GM12878 (cell line): ENCODE results near the gene MN1. TPM values are rescaled to one million over a fixed set of nuclear protein-coding genes. Genes with fewer than 3 reads are reported as not detected.

Experiments
- EZH2 ChIP-seq: IDR thresholded peaks from 2 replicates; pipeline ENCODE4 v1.6.1; 2012; ENCODE audit warnings: low read depth, mild to moderate bottlenecking, control low read depth, inconsistent platforms, low read length, borderline replicate concordance; ENCODE audit not compliant: control insufficient read depth
- TCF3 ChIP-seq: IDR thresholded peaks from 2 replicates; pipeline ENCODE4 v1.6.1; 2012; ENCODE audit warnings: low read depth, mild to moderate bottlenecking, low read length, borderline replicate concordance; ENCODE audit not compliant: insufficient read depth
- YY1 ChIP-seq: IDR thresholded peaks from 2 replicates; pipeline ENCODE4 v1.6.1; 2011; ENCODE audit warnings: low read depth, mild to moderate bottlenecking, low read length
- polyA plus RNA-seq, 11 experiments: library from polyadenylated mRNA; depleted of rRNA in 4 of 11; unstranded in 6 of 11; stranded (reverse) in 5 of 11; fragments of >200 nt; fragmentation: Nextera tagmentation in 4 of 11; fragmentation: Illumina TruSeq in 1 of 11; extraction: Ambion mirVana in 4 of 11; extraction: Trizol in 1 of 11; gene quantifications; 1 replicate in 1 of 11; 2 replicates in 10 of 11; pipeline versions ENCODE4 v1.2.1 to v1.2.3, GENCODE V29; 2011 to 2016; ENCODE audit warnings: inconsistent platforms in 2 of 11, missing spikeins in 2 of 11, low read depth in 1 of 11
- total RNA-seq, 4 experiments: library from RNA; depleted of rRNA in 3 of 4; stranded (reverse); fragments of >200 nt in 3 of 4; fragmentation: Illumina TruSeq in 1 of 4; extraction: Trizol in 1 of 4; gene quantifications; 2 replicates each; pipeline versions ENCODE4 v1.2.1 to v1.2.3, GENCODE V29; 2013 to 2021
- TF ChIP-seq, protein P1 (sequence below): fragments of 450-650 bp; formaldehyde crosslinking; IDR thresholded peaks from 2 replicates; pipeline ENCODE4 v1.4.0; 2020; ENCODE audit warnings: mild to moderate bottlenecking, moderate library complexity
- TF ChIP-seq, protein P2 (sequence below): fragments of 450-650 bp; formaldehyde crosslinking; IDR thresholded peaks from 2 replicates; pipeline ENCODE4 v1.5.0; 2022; ENCODE audit warnings: mild to moderate bottlenecking, missing genetic modification characterization

MN1 gene
- total and polyA plus RNA-seq, 10 of the 15 experiments (the other 5 are each of a cell fraction or from before 2014, with no cell fraction given) = under 0.01 to 0.24 (median 0.03) TPM; not detected in 3

DNA sequence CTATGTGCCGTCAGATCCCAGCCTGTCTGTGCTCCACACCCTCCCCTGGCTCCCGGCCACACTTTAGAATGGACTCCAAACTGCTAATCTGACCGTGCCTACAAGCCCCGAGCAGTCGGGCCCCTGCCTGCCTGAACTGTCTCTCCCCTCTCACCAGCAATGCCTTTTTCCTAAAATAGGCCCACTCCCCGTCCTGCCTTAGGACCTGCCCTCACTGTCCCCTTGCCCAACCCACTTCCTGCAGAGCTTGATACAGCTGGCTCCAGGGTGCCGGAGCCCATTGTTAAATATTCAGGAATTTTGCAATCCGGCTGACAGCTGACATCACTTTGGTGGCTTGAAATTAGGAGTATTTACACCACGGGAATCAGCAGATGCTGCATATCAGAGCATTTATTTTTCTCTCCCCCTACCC lies 21.4 kb downstream of the MN1 start (continued):
- TF ChIP-seq, protein P1, sequence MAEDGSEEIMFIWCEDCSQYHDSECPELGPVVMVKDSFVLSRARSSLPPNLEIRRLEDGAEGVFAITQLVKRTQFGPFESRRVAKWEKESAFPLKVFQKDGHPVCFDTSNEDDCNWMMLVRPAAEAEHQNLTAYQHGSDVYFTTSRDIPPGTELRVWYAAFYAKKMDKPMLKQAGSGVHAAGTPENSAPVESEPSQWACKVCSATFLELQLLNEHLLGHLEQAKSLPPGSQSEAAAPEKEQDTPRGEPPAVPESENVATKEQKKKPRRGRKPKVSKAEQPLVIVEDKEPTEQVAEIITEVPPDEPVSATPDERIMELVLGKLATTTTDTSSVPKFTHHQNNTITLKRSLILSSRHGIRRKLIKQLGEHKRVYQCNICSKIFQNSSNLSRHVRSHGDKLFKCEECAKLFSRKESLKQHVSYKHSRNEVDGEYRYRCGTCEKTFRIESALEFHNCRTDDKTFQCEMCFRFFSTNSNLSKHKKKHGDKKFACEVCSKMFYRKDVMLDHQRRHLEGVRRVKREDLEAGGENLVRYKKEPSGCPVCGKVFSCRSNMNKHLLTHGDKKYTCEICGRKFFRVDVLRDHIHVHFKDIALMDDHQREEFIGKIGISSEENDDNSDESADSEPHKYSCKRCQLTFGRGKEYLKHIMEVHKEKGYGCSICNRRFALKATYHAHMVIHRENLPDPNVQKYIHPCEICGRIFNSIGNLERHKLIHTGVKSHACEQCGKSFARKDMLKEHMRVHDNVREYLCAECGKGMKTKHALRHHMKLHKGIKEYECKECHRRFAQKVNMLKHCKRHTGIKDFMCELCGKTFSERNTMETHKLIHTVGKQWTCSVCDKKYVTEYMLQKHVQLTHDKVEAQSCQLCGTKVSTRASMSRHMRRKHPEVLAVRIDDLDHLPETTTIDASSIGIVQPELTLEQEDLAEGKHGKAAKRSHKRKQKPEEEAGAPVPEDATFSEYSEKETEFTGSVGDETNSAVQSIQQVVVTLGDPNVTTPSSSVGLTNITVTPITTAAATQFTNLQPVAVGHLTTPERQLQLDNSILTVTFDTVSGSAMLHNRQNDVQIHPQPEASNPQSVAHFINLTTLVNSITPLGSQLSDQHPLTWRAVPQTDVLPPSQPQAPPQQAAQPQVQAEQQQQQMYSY (CRISPR knock-in tag) = no peak
- no peak for TF ChIP-seq TCF3
- no peak for TF ChIP-seq YY1
- TF ChIP-seq, protein P2, sequence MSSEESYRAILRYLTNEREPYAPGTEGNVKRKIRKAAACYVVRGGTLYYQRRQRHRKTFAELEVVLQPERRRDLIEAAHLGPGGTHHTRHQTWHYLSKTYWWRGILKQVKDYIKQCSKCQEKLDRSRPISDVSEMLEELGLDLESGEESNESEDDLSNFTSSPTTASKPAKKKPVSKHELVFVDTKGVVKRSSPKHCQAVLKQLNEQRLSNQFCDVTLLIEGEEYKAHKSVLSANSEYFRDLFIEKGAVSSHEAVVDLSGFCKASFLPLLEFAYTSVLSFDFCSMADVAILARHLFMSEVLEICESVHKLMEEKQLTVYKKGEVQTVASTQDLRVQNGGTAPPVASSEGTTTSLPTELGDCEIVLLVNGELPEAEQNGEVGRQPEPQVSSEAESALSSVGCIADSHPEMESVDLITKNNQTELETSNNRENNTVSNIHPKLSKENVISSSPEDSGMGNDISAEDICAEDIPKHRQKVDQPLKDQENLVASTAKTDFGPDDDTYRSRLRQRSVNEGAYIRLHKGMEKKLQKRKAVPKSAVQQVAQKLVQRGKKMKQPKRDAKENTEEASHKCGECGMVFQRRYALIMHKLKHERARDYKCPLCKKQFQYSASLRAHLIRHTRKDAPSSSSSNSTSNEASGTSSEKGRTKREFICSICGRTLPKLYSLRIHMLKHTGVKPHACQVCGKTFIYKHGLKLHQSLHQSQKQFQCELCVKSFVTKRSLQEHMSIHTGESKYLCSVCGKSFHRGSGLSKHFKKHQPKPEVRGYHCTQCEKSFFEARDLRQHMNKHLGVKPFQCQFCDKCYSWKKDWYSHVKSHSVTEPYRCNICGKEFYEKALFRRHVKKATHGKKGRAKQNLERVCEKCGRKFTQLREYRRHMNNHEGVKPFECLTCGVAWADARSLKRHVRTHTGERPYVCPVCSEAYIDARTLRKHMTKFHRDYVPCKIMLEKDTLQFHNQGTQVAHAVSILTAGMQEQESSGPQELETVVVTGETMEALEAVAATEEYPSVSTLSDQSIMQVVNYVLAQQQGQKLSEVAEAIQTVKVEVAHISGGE = no peak
- no peak for TF ChIP-seq EZH2
- TF ChIP-seq, all 136 proteins: peak for 0
